ENCODE results near the gene GIMAP2.

DNA sequence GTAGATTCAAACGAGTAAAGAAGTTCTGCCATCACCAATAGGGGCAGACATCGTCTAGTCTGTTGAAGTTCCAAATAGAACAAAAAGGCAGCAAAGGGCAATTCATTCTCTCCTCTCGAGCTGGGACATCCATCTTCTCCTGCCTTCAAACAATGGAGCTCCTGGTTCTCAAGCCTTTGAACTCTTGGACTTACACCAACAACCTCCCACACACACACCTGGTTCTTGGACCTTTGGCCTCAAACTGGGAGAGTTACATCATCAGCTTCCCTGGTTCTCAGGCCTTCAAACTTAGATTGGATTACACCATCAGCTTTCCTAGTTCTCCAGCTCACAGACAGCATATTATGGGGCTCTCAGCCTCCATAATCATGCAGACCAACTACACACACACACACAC, 41.9 kb downstream of the GIMAP2 start:
- TF ChIP-seq, protein P1, sequence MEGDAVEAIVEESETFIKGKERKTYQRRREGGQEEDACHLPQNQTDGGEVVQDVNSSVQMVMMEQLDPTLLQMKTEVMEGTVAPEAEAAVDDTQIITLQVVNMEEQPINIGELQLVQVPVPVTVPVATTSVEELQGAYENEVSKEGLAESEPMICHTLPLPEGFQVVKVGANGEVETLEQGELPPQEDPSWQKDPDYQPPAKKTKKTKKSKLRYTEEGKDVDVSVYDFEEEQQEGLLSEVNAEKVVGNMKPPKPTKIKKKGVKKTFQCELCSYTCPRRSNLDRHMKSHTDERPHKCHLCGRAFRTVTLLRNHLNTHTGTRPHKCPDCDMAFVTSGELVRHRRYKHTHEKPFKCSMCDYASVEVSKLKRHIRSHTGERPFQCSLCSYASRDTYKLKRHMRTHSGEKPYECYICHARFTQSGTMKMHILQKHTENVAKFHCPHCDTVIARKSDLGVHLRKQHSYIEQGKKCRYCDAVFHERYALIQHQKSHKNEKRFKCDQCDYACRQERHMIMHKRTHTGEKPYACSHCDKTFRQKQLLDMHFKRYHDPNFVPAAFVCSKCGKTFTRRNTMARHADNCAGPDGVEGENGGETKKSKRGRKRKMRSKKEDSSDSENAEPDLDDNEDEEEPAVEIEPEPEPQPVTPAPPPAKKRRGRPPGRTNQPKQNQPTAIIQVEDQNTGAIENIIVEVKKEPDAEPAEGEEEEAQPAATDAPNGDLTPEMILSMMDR (IDR thresholded peaks at IDR 0.05), result no peak
- TF ChIP-seq POLR2A (IDR thresholded peaks at IDR 0.05), result no peak
